HepG2 (cell line): Measurements from ENCODE around the gene TMED9. TPM values are rescaled to one million over a fixed set of nuclear protein-coding genes. Genes with fewer than 3 reads are reported as not detected.
A peak's percentile ranks its signal among the peaks of the same experiment; 100 is the strongest.

Source experiments
- CBX5 ChIP-seq: sonication (generic); formaldehyde crosslinking; IDR thresholded peaks from 2 replicates; pipeline ENCODE4 v1.4.0; 2020; ENCODE audit warnings: missing genetic modification reagents, borderline replicate concordance
- FOXO1 ChIP-seq: sonication (generic); formaldehyde crosslinking; IDR thresholded peaks from 2 replicates; pipeline ENCODE4 v1.4.0; 2020; ENCODE audit warnings: missing genetic modification reagents
- FOXP1 ChIP-seq, 2 experiments: fragments of 450-650 bp in 1 of 2; IDR thresholded peaks; 2 replicates each; pipeline ENCODE4 v1.6.1; 2017 to 2018; ENCODE audit warnings: antibody characterized with exemption in 1 of 2
- GPN1 ChIP-seq: sonication (generic); formaldehyde crosslinking; IDR thresholded peaks from 2 replicates; pipeline ENCODE4 v1.5.1; 2020; ENCODE audit warnings: missing genetic modification reagents, borderline replicate concordance
- HOXA5 ChIP-seq: sonication (generic); formaldehyde crosslinking; IDR thresholded peaks from 2 replicates; pipeline ENCODE4 v1.4.0; 2020; ENCODE audit warnings: missing genetic modification reagents
- KDM1A ChIP-seq: IDR thresholded peaks from 2 replicates; pipeline ENCODE4 v1.6.1; 2016; ENCODE audit warnings: missing compliant biosample characterization
- MAZ ChIP-seq, 2 experiments: sonication (generic) in 1 of 2; formaldehyde crosslinking in 1 of 2; IDR thresholded peaks; 2 replicates each; pipeline versions ENCODE4 v1.5.0 to v1.6.1; 2012 to 2020; ENCODE audit warnings: low read depth in 2 of 2, mild to moderate bottlenecking in 2 of 2, borderline replicate concordance in 1 of 2, improper control_type of control experiment in 1 of 2, low read length in 1 of 2, missing genetic modification reagents in 1 of 2, moderate library complexity in 1 of 2
- MXD4 ChIP-seq: IDR thresholded peaks from 2 replicates; pipeline ENCODE4 v1.6.1; 2016; ENCODE audit warnings: mild to moderate bottlenecking, missing biosample characterization, missing genetic modification reagents
- NFIB ChIP-seq: sonication (generic); formaldehyde crosslinking; IDR thresholded peaks from 2 replicates; pipeline ENCODE4 v1.9.0; 2021; ENCODE audit warnings: missing genetic modification reagents, mild to moderate bottlenecking, borderline replicate concordance
- PAF1 ChIP-seq: IDR thresholded peaks from 2 replicates; pipeline ENCODE4 v1.6.1; 2016; ENCODE audit warnings: missing genetic modification reagents, missing compliant biosample characterization
- PPARG ChIP-seq: conservative IDR thresholded peaks from 2 replicates; pipeline ENCODE4 v1.6.1; 2016; ENCODE audit warnings: missing biosample characterization, missing genetic modification reagents
- SOX13 ChIP-seq, 3 experiments: fragments of 450-650 bp in 1 of 3; sonication (generic) in 1 of 3; formaldehyde crosslinking in 1 of 3; IDR thresholded peaks in 2 of 3; conservative IDR thresholded peaks in 1 of 3; 2 replicates each; pipeline versions ENCODE4 v1.5.0 to v1.6.1; 2016 to 2020; ENCODE audit warnings: antibody characterized with exemption in 1 of 3, mild to moderate bottlenecking in 1 of 3, missing compliant biosample characterization in 1 of 3, missing genetic modification reagents in 1 of 3, moderate library complexity in 1 of 3
- THAP11 ChIP-seq: IDR thresholded peaks from 2 replicates; pipeline ENCODE4 v1.6.1; 2016; ENCODE audit warnings: missing biosample characterization, missing genetic modification reagents
- ZMYM4 ChIP-seq: sonication (generic); formaldehyde crosslinking; IDR thresholded peaks from 2 replicates; pipeline ENCODE4 v1.8.1; 2023; ENCODE audit warnings: mild to moderate bottlenecking, missing genetic modification reagents
- ZNF382 ChIP-seq: sonication (generic); formaldehyde crosslinking; IDR thresholded peaks from 2 replicates; pipeline ENCODE4 v1.5.0; 2020; ENCODE audit warnings: missing genetic modification reagents, mild to moderate bottlenecking, borderline replicate concordance
- ZNF430 ChIP-seq: sonication (generic); formaldehyde crosslinking; IDR thresholded peaks from 2 replicates; pipeline ENCODE4 v1.9.0; 2021; ENCODE audit warnings: mild to moderate bottlenecking, missing genetic modification reagents
- polyA plus RNA-seq, 8 experiments: library from polyadenylated mRNA; depleted of rRNA in 3 of 8; stranded (reverse) in 7 of 8; unstranded in 1 of 8; fragments of >200 nt; fragmentation: Illumina TruSeq in 4 of 8; extraction: Trizol in 4 of 8; gene quantifications; 2 replicates each; pipeline versions ENCODE4 v1.2.1 to v1.2.3, GENCODE V29; 2011 to 2016; ENCODE audit warnings: low read depth in 4 of 8, missing spikeins in 1 of 8, mixed read lengths in 1 of 8; ENCODE audit not compliant: insufficient read depth in 1 of 8
- total RNA-seq, 5 experiments: library from RNA; depleted of rRNA; stranded (reverse); fragments of >200 nt; fragmentation: Illumina TruSeq; extraction: Trizol; gene quantifications; 2 replicates each; pipeline ENCODE4 v1.2.3, GENCODE V29; 2016; ENCODE audit warnings: low read depth in 1 of 5
- TF ChIP-seq, protein P1 (sequence below): sonication (generic); formaldehyde crosslinking; IDR thresholded peaks from 2 replicates; pipeline ENCODE4 v1.5.0; 2020; ENCODE audit warnings: mild to moderate bottlenecking, missing genetic modification reagents, moderate library complexity
- TF ChIP-seq, protein P2 (sequence below): sonication (generic); formaldehyde crosslinking; IDR thresholded peaks from 2 replicates; pipeline ENCODE4 v1.4.0; 2020; ENCODE audit warnings: missing genetic modification reagents, borderline replicate concordance
- TF ChIP-seq, protein P3 (sequence below): IDR thresholded peaks from 2 replicates; pipeline ENCODE4 v1.6.1; 2016; ENCODE audit warnings: missing compliant biosample characterization, missing genetic modification reagents, borderline replicate concordance
- TF ChIP-seq, protein P4 (sequence below): sonication (generic); formaldehyde crosslinking; IDR thresholded peaks from 2 replicates; pipeline ENCODE4 v1.8.1; 2023; ENCODE audit warnings: mild to moderate bottlenecking, moderate library complexity, missing genetic modification reagents

TMED9 gene
- total and polyA plus RNA-seq, 2 of the 13 experiments (the other 11 are each of a cell fraction or from before 2014, with no cell fraction given), result 161 to 350 TPM

DNA sequence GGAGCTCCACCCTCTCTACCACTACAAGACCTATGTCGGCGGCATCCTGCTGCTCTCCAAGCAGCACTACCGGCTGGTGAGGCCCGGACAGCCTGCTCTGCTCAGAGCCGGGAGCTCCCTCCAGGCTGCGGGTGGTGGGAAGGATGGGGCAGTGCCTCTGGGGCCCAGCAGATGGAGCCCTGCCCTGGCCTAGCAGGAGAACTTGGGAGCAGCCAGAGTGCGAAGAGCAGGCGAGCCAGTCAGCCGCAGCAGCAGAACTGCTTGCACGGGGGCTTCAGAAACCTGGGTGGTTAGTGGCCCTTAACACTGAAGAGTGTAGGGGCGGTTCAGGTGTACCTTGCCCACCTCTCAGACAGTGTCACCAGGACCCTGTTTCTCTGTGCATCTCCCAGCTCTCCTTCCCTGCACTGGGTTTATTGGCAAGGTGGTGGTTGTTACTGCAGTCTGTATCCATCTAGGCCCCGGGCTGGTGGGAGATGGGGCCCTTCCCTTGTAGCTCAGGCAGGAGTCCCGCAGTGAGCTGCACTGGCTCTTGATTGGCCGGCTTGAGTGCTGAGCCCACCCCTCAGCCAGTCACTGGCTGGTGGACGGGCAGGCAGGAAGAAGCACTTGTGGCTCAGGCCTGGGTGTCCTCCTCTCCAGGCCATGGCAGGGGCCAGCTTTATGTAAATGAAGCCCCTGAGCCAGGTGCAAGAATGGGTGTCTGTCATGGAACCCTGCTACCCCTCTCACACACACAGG is 15.6 kb downstream of the TMED9 start (continued):
- TF ChIP-seq HOXA5 (no peak), GPN1 (CRISPR knock-in tag) (no peak), MAZ (IDR thresholded peaks at IDR 0.05; ENCODE audit: borderline replicate concordance, low read depth, low read length) (no peak), MAZ (CRISPR knock-in tag; IDR thresholded peaks at IDR 0.05; ENCODE audit: low read depth) (peak; percentile 61), THAP11 (CRISPR knock-in tag) (0 out of 2 replicates have a peak, but pooled peaks have one; percentile 36), CBX5 (CRISPR knock-in tag) (peak; percentile 30; the same call in 1 of the 2 replicates), FOXO1 (CRISPR knock-in tag) (0 out of 2 replicates have a peak, but pooled peaks have one; percentile 17), FOXP1 (IDR thresholded peaks at IDR 0.05) (no peak), FOXP1 (CRISPR knock-in tag; IDR thresholded peaks at IDR 0.05) (no peak), PPARG (CRISPR knock-in tag) (0 out of 2 replicates have a peak, but pooled peaks have one; percentile 38), PAF1 (CRISPR knock-in tag) (no peak), SOX13 (IDR thresholded peaks at IDR 0.05) (no peak), SOX13 (CRISPR knock-in tag; conservative IDR thresholded peaks at IDR 0.05 in 1 of 2, IDR thresholded peaks at IDR 0.05 in 1 of 2) (peak in 1 of 2 experiments; percentile 24; a peak in 1 of 4 replicates), ZNF382 (CRISPR knock-in tag) (no peak), NFIB (CRISPR knock-in tag) (0 out of 2 replicates have a peak, but pooled peaks have one; percentile 26), KDM1A (0 out of 2 replicates have a peak, but pooled peaks have one; percentile 27), ZMYM4 (CRISPR knock-in tag) (peak; percentile 33; the same call in 1 of the 2 replicates), ZNF430 (CRISPR knock-in tag) (0 out of 2 replicates have a peak, but pooled peaks have one; percentile 62), MXD4 (peak; percentile 47; the same call in 1 of the 2 replicates)
- TF ChIP-seq, protein P1, sequence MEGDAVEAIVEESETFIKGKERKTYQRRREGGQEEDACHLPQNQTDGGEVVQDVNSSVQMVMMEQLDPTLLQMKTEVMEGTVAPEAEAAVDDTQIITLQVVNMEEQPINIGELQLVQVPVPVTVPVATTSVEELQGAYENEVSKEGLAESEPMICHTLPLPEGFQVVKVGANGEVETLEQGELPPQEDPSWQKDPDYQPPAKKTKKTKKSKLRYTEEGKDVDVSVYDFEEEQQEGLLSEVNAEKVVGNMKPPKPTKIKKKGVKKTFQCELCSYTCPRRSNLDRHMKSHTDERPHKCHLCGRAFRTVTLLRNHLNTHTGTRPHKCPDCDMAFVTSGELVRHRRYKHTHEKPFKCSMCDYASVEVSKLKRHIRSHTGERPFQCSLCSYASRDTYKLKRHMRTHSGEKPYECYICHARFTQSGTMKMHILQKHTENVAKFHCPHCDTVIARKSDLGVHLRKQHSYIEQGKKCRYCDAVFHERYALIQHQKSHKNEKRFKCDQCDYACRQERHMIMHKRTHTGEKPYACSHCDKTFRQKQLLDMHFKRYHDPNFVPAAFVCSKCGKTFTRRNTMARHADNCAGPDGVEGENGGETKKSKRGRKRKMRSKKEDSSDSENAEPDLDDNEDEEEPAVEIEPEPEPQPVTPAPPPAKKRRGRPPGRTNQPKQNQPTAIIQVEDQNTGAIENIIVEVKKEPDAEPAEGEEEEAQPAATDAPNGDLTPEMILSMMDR (CRISPR knock-in tag), result peak; percentile 98
- TF ChIP-seq, protein P2, sequence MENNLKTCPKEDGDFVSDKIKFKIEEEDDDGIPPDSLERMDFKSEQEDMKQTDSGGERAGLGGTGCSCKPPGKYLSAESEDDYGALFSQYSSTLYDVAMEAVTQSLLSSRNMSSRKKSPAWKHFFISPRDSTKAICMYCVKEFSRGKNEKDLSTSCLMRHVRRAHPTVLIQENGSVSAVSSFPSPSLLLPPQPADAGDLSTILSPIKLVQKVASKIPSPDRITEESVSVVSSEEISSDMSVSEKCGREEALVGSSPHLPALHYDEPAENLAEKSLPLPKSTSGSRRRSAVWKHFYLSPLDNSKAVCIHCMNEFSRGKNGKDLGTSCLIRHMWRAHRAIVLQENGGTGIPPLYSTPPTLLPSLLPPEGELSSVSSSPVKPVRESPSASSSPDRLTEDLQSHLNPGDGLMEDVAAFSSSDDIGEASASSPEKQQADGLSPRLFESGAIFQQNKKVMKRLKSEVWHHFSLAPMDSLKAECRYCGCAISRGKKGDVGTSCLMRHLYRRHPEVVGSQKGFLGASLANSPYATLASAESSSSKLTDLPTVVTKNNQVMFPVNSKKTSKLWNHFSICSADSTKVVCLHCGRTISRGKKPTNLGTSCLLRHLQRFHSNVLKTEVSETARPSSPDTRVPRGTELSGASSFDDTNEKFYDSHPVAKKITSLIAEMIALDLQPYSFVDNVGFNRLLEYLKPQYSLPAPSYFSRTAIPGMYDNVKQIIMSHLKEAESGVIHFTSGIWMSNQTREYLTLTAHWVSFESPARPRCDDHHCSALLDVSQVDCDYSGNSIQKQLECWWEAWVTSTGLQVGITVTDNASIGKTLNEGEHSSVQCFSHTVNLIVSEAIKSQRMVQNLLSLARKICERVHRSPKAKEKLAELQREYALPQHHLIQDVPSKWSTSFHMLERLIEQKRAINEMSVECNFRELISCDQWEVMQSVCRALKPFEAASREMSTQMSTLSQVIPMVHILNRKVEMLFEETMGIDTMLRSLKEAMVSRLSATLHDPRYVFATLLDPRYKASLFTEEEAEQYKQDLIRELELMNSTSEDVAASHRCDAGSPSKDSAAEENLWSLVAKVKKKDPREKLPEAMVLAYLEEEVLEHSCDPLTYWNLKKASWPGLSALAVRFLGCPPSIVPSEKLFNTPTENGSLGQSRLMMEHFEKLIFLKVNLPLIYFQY (CRISPR knock-in tag), result no peak
- TF ChIP-seq, protein P3, sequence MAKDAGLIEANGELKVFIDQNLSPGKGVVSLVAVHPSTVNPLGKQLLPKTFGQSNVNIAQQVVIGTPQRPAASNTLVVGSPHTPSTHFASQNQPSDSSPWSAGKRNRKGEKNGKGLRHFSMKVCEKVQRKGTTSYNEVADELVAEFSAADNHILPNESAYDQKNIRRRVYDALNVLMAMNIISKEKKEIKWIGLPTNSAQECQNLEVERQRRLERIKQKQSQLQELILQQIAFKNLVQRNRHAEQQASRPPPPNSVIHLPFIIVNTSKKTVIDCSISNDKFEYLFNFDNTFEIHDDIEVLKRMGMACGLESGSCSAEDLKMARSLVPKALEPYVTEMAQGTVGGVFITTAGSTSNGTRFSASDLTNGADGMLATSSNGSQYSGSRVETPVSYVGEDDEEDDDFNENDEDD (CRISPR knock-in tag), result 0 out of 2 replicates have a peak, but pooled peaks have one; percentile 26
- TF ChIP-seq, protein P4, sequence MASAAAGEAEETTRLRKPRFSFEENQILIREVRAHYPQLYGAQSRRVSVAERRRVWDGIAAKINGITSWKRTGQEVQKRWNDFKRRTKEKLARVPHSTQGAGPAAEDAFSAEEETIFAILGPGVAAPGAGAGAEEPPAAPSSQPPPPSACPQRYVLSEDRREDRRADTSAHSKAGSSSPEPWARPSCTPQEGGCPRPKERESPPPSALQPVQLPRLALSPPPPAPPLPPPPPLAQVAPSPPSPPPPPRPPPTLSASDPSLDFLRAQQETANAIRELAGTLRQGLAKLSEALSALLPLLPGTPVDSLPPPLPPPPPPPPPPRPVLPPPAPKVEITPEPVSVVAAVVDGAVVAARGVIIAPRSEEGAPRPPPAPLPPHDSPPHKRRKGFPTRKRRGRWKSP (CRISPR knock-in tag), result no peak
